Panc1 (cell line): Measurements from ENCODE around the gene CNTN5. TPM values are rescaled to one million over a fixed set of nuclear protein-coding genes. Genes with fewer than 3 reads are reported as not detected.

Experiments used
- ATAC-seq: fragments of 200-7000 bp; cut with Tn5 transposase; 2 replicates; pipeline ENCODE4 v1.9.1; 2020; ENCODE audit warnings: mild to moderate bottlenecking, moderate library complexity
- BruUV-seq: library from RNA; stranded (reverse); fragments of 400-500 nt; replicated peaks from 2 replicates; lab custom pipeline; 2021; lab: Mats Ljungman, UMichigan
- CTCF ChIA-PET: fragments of 300-600 bp; sonication (Branson Sonifier 250); formaldehyde crosslinking; loops from one replicate; lab custom pipeline; 2022; ENCODE audit warnings: antibody characterized with exemption; lab: Charles Lee
- POLR2A ChIA-PET: fragments of 300-600 bp; sonication (Branson Sonifier 250); formaldehyde crosslinking; loops from one replicate; lab custom pipeline; 2022; ENCODE audit warnings: antibody characterized with exemption; lab: Charles Lee
- DNase-seq: peaks from one replicate; pipeline ENCODE4 v3.0.0-alpha.2; 2010; ENCODE audit warnings: low read depth, low spot score
- H3K27ac ChIP-seq: 2 replicates; pipeline ENCODE4 v1.5.1; 2011; ENCODE audit warnings: mild to moderate bottlenecking, low read length, inconsistent platforms
- H3K27me3 ChIP-seq: fragments of 200-500 bp; sonication (Bioruptor generic); 2 replicates; pipeline ENCODE4 v1.6.0; 2014; ENCODE audit warnings: low read length, inconsistent platforms; ENCODE audit not compliant: control insufficient read depth, insufficient read depth
- H3K36me3 ChIP-seq: fragments of 200-500 bp; sonication (Bioruptor generic); 2 replicates; pipeline ENCODE4 v1.5.1; 2014; ENCODE audit warnings: inconsistent platforms, mild to moderate bottlenecking, low read length, moderate library complexity; ENCODE audit not compliant: control insufficient read depth, insufficient read depth
- H3K4me1 ChIP-seq: 2 replicates; pipeline ENCODE4 v1.5.1; 2011; ENCODE audit warnings: inconsistent platforms, mild to moderate bottlenecking, low read length, moderate library complexity; ENCODE audit not compliant: control insufficient read depth, insufficient read depth
- H3K4me3 ChIP-seq, 2 experiments: 2 replicates each; pipeline ENCODE4 v1.5.1; 2011 to 2012; ENCODE audit warnings: low read depth in 2 of 2, low read length in 2 of 2, mild to moderate bottlenecking in 2 of 2, inconsistent platforms in 1 of 2, moderate library complexity in 1 of 2
- H3K9me3 ChIP-seq: fragments of 200-500 bp; sonication (Bioruptor generic); 2 replicates; pipeline ENCODE4 v1.5.1; 2014; ENCODE audit warnings: low read depth, mild to moderate bottlenecking, inconsistent platforms, low read length, moderate library complexity; ENCODE audit not compliant: control insufficient read depth, insufficient read depth
- CTCF ChIP-seq: fragments of 450-650 bp; IDR thresholded peaks from 2 replicates; pipeline ENCODE4 v1.5.1; 2017; ENCODE audit warnings: mild to moderate bottlenecking
- POLR2AphosphoS5 ChIP-seq: IDR thresholded peaks from 2 replicates; pipeline ENCODE4 v1.6.1; 2012; ENCODE audit warnings: mild to moderate bottlenecking, low read depth, low read length, moderate library complexity
- SIN3A ChIP-seq: IDR thresholded peaks from 2 replicates; pipeline ENCODE4 v1.6.1; 2012; ENCODE audit warnings: low read depth, mild to moderate bottlenecking, low read length, moderate library complexity, borderline replicate concordance; ENCODE audit not compliant: insufficient read depth
- TCF7L2 ChIP-seq: IDR thresholded peaks from 2 replicates; pipeline ENCODE4 v1.6.1; 2011; ENCODE audit warnings: mild to moderate bottlenecking, low read depth, low read length, inconsistent platforms
- in situ Hi-C: cut with HindIII; loops from 2 replicates; pipeline ENCODE4 v1.10.0; 2016; ENCODE audit warnings: low sequenced_read_pairs, low pct_unique_long_range_greater_than_20kb
- intact Hi-C: fragments of 100-400 bp; cut with micrococcal nuclease; formaldehyde crosslinking; loops from one replicate; pipeline ENCODE4 v1.10.0; 2022; ENCODE audit not compliant: unreplicated experiment
- total RNA-seq: library from RNA; stranded (reverse); gene quantifications from one replicate; pipeline ENCODE4 v1.2.1, GENCODE V29; 2021; ENCODE audit not compliant: unreplicated experiment
- TF ChIP-seq, protein P1 (sequence below), 2 experiments: IDR thresholded peaks; 2 replicates each; pipeline ENCODE4 v1.6.1; 2011 to 2012; ENCODE audit warnings: low read depth in 2 of 2, control low read depth in 1 of 2, low read length in 1 of 2, mild to moderate bottlenecking in 1 of 2, moderate library complexity in 1 of 2; ENCODE audit not compliant: insufficient read depth in 1 of 2

The CNTN5 gene
- total RNA-seq, 1 experiment from 2014 or later: not detected

DNA sequence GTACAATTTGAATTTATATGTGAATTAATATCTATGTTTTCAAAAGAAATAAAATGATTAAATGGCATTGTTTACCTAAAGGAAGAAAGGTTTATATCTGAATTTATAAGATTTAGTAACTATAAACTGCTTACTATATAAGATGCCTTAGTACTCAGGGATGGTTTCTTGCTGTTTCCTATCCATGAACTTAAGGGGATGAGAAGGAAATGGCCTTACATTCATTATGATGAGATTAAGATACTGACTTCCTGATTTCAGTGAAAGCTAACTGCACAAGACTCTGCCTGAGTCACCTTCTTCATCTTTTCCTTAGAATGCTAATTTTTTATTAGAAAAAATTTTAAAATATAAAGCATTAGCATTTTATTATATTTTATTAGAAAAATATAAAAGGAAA, 1060.1 kb downstream of the CNTN5 start:
- ATAC-seq (no peak), DNase-seq (no peak)
- Histone ChIP-seq H3K36me3 (no peaks in the 10 kb centered on the region), H3K4me1 (no peaks in the 10 kb centered on the region), H3K9me3 (no peaks in the 10 kb centered on the region; the same call in 1 of the 2 replicates), H3K27ac (no peak overlapping the region), H3K4me3 (no peak overlapping the region), H3K27me3 (no peaks in the 10 kb centered on the region)
- no TSS peak for BruUV-seq
- in situ Hi-C loops (no loop called here), intact Hi-C loops (no loop called here)
- ChIA-PET POLR2A (no interaction called here), CTCF (no interaction called here)
- TF ChIP-seq POLR2AphosphoS5 (no peak), SIN3A (no peak), CTCF (no peak), TCF7L2 (no peak)
- TF ChIP-seq, protein P1, sequence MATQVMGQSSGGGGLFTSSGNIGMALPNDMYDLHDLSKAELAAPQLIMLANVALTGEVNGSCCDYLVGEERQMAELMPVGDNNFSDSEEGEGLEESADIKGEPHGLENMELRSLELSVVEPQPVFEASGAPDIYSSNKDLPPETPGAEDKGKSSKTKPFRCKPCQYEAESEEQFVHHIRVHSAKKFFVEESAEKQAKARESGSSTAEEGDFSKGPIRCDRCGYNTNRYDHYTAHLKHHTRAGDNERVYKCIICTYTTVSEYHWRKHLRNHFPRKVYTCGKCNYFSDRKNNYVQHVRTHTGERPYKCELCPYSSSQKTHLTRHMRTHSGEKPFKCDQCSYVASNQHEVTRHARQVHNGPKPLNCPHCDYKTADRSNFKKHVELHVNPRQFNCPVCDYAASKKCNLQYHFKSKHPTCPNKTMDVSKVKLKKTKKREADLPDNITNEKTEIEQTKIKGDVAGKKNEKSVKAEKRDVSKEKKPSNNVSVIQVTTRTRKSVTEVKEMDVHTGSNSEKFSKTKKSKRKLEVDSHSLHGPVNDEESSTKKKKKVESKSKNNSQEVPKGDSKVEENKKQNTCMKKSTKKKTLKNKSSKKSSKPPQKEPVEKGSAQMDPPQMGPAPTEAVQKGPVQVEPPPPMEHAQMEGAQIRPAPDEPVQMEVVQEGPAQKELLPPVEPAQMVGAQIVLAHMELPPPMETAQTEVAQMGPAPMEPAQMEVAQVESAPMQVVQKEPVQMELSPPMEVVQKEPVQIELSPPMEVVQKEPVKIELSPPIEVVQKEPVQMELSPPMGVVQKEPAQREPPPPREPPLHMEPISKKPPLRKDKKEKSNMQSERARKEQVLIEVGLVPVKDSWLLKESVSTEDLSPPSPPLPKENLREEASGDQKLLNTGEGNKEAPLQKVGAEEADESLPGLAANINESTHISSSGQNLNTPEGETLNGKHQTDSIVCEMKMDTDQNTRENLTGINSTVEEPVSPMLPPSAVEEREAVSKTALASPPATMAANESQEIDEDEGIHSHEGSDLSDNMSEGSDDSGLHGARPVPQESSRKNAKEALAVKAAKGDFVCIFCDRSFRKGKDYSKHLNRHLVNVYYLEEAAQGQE (IDR thresholded peaks at IDR 0.05; ENCODE audit: insufficient read depth in 1 of 2, low read depth in 2 of 2, low read length in 1 of 2): no peak

DNA sequence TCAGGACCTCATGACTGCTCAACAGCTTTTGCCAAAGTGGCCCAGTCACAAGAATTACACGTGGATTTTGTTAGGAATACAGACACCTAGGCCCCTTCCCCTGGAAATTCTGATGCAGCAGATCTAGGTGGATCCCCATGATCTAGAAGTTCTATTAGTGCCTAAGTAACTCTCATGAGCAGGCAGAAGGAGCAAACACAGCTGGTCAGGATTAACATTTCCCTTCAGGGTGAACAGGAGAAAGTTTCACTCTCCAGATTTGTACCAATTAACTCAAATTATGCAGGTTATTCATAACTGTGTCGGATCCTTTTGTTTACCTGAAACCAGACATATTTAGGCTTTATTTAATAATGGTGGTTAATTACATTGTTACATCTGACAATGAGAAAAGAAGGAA, 1072.9 kb downstream of the CNTN5 start:
- ATAC-seq (no peak), DNase-seq (no peak)
- ChIA-PET CTCF (no interaction called here), POLR2A (no interaction called here)
- Histone ChIP-seq H3K27me3 (no peaks in the 10 kb centered on the region), H3K4me3 (no peak overlapping the region), H3K4me1 (no peaks in the 10 kb centered on the region), H3K36me3 (no peaks in the 10 kb centered on the region), H3K27ac (no peak overlapping the region), H3K9me3 (0 out of 2 replicates have a peak, but pooled peaks cover 5% of the 10 kb centered on the region)
- in situ Hi-C loops: no loop called here
- no peak for TF ChIP-seq CTCF
- intact Hi-C loops: no loop called here
- BruUV-seq: no TSS peak
